MM.1S (cell line): ENCODE measurements around the gene NPHP3.

ENCODE experiments used
- DNase-seq: peaks from one replicate; pipeline ENCODE4 v3.0.0-alpha.2; 2015
- H2AFZ ChIP-seq: fragments of 300-600 bp; sonication (generic); 2 replicates; pipeline ENCODE4 v1.6.0; 2016; ENCODE audit warnings: antibody characterized with exemption, low read length
- H3F3A ChIP-seq: fragments of 300-600 bp; sonication (generic); 2 replicates; pipeline ENCODE4 v1.6.1; 2016; ENCODE audit warnings: mild to moderate bottlenecking, antibody characterized with exemption, low read length, moderate library complexity, mixed read lengths; ENCODE audit not compliant: insufficient read depth
- H3K27ac ChIP-seq: fragments of 300-600 bp; sonication (generic); 2 replicates; pipeline ENCODE4 v1.5.1; 2016; ENCODE audit warnings: mild to moderate bottlenecking, low read length
- H3K27me3 ChIP-seq: fragments of 300-600 bp; sonication (generic); replicated peaks from 2 replicates; pipeline ENCODE4 v1.6.0; 2016; ENCODE audit warnings: low read length; ENCODE audit not compliant: insufficient read depth
- H3K36me3 ChIP-seq: fragments of 300-600 bp; sonication (generic); replicated peaks from 2 replicates; pipeline ENCODE4 v1.6.1; 2016; ENCODE audit warnings: mild to moderate bottlenecking, low read length, mixed read lengths; ENCODE audit not compliant: insufficient read depth
- H3K4me1 ChIP-seq: fragments of 300-600 bp; sonication (generic); 2 replicates; pipeline ENCODE4 v1.6.1; 2016; ENCODE audit warnings: low read length, mixed read lengths
- H3K4me2 ChIP-seq: fragments of 300-600 bp; sonication (generic); 2 replicates; pipeline ENCODE4 v1.6.0; 2016; ENCODE audit warnings: low read depth, low read length
- H3K4me3 ChIP-seq: fragments of 300-600 bp; sonication (generic); 2 replicates; pipeline ENCODE4 v1.5.1; 2016; ENCODE audit warnings: low read length, mixed read lengths
- H3K79me2 ChIP-seq: fragments of 300-600 bp; sonication (generic); 2 replicates; pipeline ENCODE4 v1.6.1; 2016; ENCODE audit warnings: mixed run types, low read length, mixed read lengths
- H3K9ac ChIP-seq: fragments of 300-600 bp; sonication (generic); 2 replicates; pipeline ENCODE4 v1.6.1; 2016; ENCODE audit warnings: low read length, mixed read lengths
- H3K9me2 ChIP-seq: fragments of 300-600 bp; sonication (generic); replicated peaks from 2 replicates; pipeline ENCODE4 v1.6.1; 2016; ENCODE audit warnings: mild to moderate bottlenecking, low read length, mixed read lengths; ENCODE audit not compliant: insufficient read depth
- H3K9me3 ChIP-seq: fragments of 300-600 bp; sonication (generic); replicated peaks from 2 replicates; pipeline ENCODE4 v1.6.1; 2016; ENCODE audit warnings: mild to moderate bottlenecking, low read length, mixed read lengths; ENCODE audit not compliant: insufficient read depth
- H4K20me1 ChIP-seq: fragments of 300-600 bp; sonication (generic); 2 replicates; pipeline ENCODE4 v1.6.1; 2016; ENCODE audit warnings: mild to moderate bottlenecking, low read length, moderate library complexity, mixed read lengths; ENCODE audit not compliant: insufficient read depth
- CTCF ChIP-seq: fragments of 300-600 bp; sonication (generic); IDR thresholded peaks from 2 replicates; pipeline ENCODE4 v1.5.1; 2016; ENCODE audit warnings: antibody characterized with exemption, low read length, mixed read lengths
- EZH2 ChIP-seq: fragments of 300-600 bp; sonication (generic); optimal IDR thresholded peaks from 2 replicates; pipeline ENCODE3; 2017; ENCODE audit warnings: low read depth, mild to moderate bottlenecking, antibody characterized with exemption, low read length, mixed read lengths
- EZH2phosphoT487 ChIP-seq: fragments of 300-600 bp; sonication (generic); IDR thresholded peaks from 2 replicates; pipeline ENCODE4 v1.6.1; 2018; ENCODE audit warnings: antibody characterized with exemption, low read length

Gene NPHP3

DNA sequence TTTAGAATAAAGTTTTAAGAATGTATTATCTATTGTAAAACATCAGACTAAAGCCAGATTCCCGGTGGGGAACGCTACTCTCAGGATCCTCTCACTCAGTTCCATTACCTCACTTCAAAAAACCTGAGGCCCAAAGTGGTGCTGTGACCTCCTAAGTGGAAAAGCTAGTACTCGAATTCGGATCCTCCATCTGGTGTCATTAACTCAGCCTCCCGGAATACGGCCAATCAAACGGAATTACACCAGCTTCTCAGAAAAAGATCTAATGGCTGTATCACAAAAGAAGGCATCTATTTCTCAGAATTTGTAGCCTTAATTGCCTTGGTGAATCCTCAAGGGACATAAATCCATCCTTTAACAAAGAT, 63.2 kb downstream of the NPHP3 start:
- H2AFZ ChIP-seq: peak overlapping the region; percentile 92
- H3K27ac ChIP-seq: peak overlapping the region; percentile 75; the same call in 1 of the 2 replicates
- H3K4me1 ChIP-seq: peaks cover 6% of the 10 kb centered on the region; the same call in 1 of the 2 replicates
- H3K4me3 ChIP-seq: peak overlapping the region; percentile 91
- TF ChIP-seq EZH2: no peak
- no peak for TF ChIP-seq CTCF
- no peak for TF ChIP-seq EZH2phosphoT487
- peak overlapping the region; percentile 93; the same call in 1 of the 2 replicates for H3K9ac ChIP-seq
- H3K36me3 ChIP-seq: no peaks in the 10 kb centered on the region
- peak overlapping the region; percentile 76 for H3K4me2 ChIP-seq
- peaks cover 44% of the 10 kb centered on the region for H3K79me2 ChIP-seq
- peak; percentile 7 for DNase-seq
- no peaks in the 10 kb centered on the region for H3K9me3 ChIP-seq
- 0 out of 2 replicates have a peak, but pooled peaks cover 2% of the 10 kb centered on the region for H3F3A ChIP-seq
- H4K20me1 ChIP-seq: no peaks in the 10 kb centered on the region
- H3K9me2 ChIP-seq: no peaks in the 10 kb centered on the region
- H3K27me3 ChIP-seq: no peaks in the 10 kb centered on the region

GRCh38 chr3:132657869-132658747, 64.1 kb downstream of the NPHP3 start:
- H3K36me3 ChIP-seq: no peaks in the 10 kb centered on the region
- no peaks in the 10 kb centered on the region for H3K27me3 ChIP-seq
- H2AFZ ChIP-seq: no peak overlapping the region
- H3K4me3 ChIP-seq: no peak overlapping the region; the same call in 1 of the 2 replicates
- H3F3A ChIP-seq: 0 out of 2 replicates have a peak, but pooled peaks cover 2% of the 10 kb centered on the region
- no peak for TF ChIP-seq EZH2phosphoT487
- no peak for TF ChIP-seq EZH2
- TF ChIP-seq CTCF: no peak
- no peak overlapping the region for H3K9ac ChIP-seq
- H4K20me1 ChIP-seq: no peaks in the 10 kb centered on the region
- H3K4me2 ChIP-seq: peak overlapping the region; percentile 76
- H3K9me3 ChIP-seq: no peaks in the 10 kb centered on the region
- peaks cover 36% of the 10 kb centered on the region for H3K79me2 ChIP-seq
- peaks cover 6% of the 10 kb centered on the region; the same call in 1 of the 2 replicates for H3K4me1 ChIP-seq
- DNase-seq: no peak
- H3K9me2 ChIP-seq: no peaks in the 10 kb centered on the region
- no peak overlapping the region for H3K27ac ChIP-seq

- TF ChIP-seq EZH2 (no peak), EZH2phosphoT487 (no peak), CTCF (no peak)
- Histone ChIP-seq H3K27me3 (no peaks in the 10 kb centered on the region), H3K9ac (no peak overlapping the region), H3K4me3 (no peak overlapping the region), H3K4me1 (peaks cover 6% of the 10 kb centered on the region; the same call in 1 of the 2 replicates), H3K9me3 (no peaks in the 10 kb centered on the region), H3K36me3 (no peaks in the 10 kb centered on the region), H3F3A (0 out of 2 replicates have a peak, but pooled peaks cover 2% of the 10 kb centered on the region), H4K20me1 (no peaks in the 10 kb centered on the region), H3K79me2 (peaks cover 9% of the 10 kb centered on the region), H3K4me2 (no peak overlapping the region), H2AFZ (no peak overlapping the region), H3K9me2 (no peaks in the 10 kb centered on the region), H3K27ac (no peak overlapping the region)
- no peak for DNase-seq
Measured at GRCh38 chr3:132655471-132655870, 66.7 kb downstream of the NPHP3 start.
